Keratinocyte (primary cell): ENCODE measurements around the gene ARHGEF3. TPM values are rescaled to one million over a fixed set of nuclear protein-coding genes. Genes with fewer than 3 reads are reported as not detected.
A peak's percentile ranks its signal among the peaks of the same experiment; 100 is the strongest.

Experiments
- DNase-seq: peaks from one replicate; pipeline ENCODE4 v3.0.0-alpha.2; 2011; ENCODE audit warnings: low read depth, missing footprints, low spot score
- FAIRE-seq: peaks from 2 replicates; lab custom pipeline; 2011; peaks lifted over from hg19 to GRCh38; lab: Jason Lieb, UNC
- H2AFZ ChIP-seq: 2 replicates; pipeline ENCODE4 v1.6.0; 2012; ENCODE audit warnings: low read length, control low read depth, inconsistent platforms; ENCODE audit not compliant: control insufficient read depth
- H3K27ac ChIP-seq: 2 replicates; pipeline ENCODE4 v1.5.1; 2011; ENCODE audit warnings: low read length; ENCODE audit not compliant: control insufficient read depth, insufficient read depth
- H3K27me3 ChIP-seq: 3 replicates; pipeline ENCODE4 v1.6.0; 2011; ENCODE audit warnings: low read length; ENCODE audit not compliant: control insufficient read depth, insufficient read depth; ENCODE audit errors: extremely low read depth
- H3K36me3 ChIP-seq, 2 experiments: 2 replicates in 1 of 2; 3 replicates in 1 of 2; pipeline ENCODE4 v1.5.1; 2011; ENCODE audit warnings: low read length in 2 of 2, mild to moderate bottlenecking in 1 of 2; ENCODE audit not compliant: control insufficient read depth in 2 of 2, insufficient read depth in 2 of 2; ENCODE audit errors: extremely low read depth in 1 of 2
- H3K4me1 ChIP-seq: 3 replicates; pipeline ENCODE4 v1.5.1; 2011; ENCODE audit warnings: low read length; ENCODE audit not compliant: control insufficient read depth, insufficient read depth; ENCODE audit errors: extremely low read depth
- H3K4me2 ChIP-seq: 3 replicates; pipeline ENCODE4 v1.6.0; 2011; ENCODE audit warnings: low read depth, low read length; ENCODE audit not compliant: control insufficient read depth, insufficient read depth; ENCODE audit errors: extremely low read depth
- H3K4me3 ChIP-seq, 3 experiments: fragments of 200-600 bp in 1 of 3; sonication (generic) in 1 of 3; 2 replicates in 2 of 3; 3 replicates in 1 of 3; pipeline ENCODE4 v1.5.1; 2011 to 2016; ENCODE audit warnings: low read length in 3 of 3, mild to moderate bottlenecking in 3 of 3, control low read depth in 2 of 3, inconsistent platforms in 1 of 3, low read depth in 1 of 3, mixed read lengths in 1 of 3, mixed run types in 1 of 3, moderate library complexity in 1 of 3; ENCODE audit not compliant: control insufficient read depth in 2 of 3, insufficient read depth in 2 of 3; ENCODE audit errors: extremely low read depth in 1 of 3
- H3K79me2 ChIP-seq: 2 replicates; pipeline ENCODE4 v1.6.0; 2012; ENCODE audit warnings: low read length; ENCODE audit not compliant: control insufficient read depth, insufficient read depth
- H3K9ac ChIP-seq: 3 replicates; pipeline ENCODE4 v1.6.0; 2011; ENCODE audit warnings: low read length; ENCODE audit not compliant: control insufficient read depth, insufficient read depth; ENCODE audit errors: extremely low read depth
- H3K9me1 ChIP-seq: 3 replicates; pipeline ENCODE4 v1.6.0; 2011; ENCODE audit warnings: low read length; ENCODE audit not compliant: control insufficient read depth, insufficient read depth; ENCODE audit errors: extremely low read depth
- H3K9me3 ChIP-seq: 2 replicates; pipeline ENCODE4 v1.5.1; 2012; ENCODE audit warnings: low read depth, low read length; ENCODE audit not compliant: control insufficient read depth
- H4K20me1 ChIP-seq: 3 replicates; pipeline ENCODE4 v1.6.0; 2011; ENCODE audit warnings: low read length; ENCODE audit not compliant: control insufficient read depth, insufficient read depth; ENCODE audit errors: extremely low read depth
- EZH2 ChIP-seq: IDR thresholded peaks from one replicate; pipeline ENCODE4 v1.6.1; 2012; ENCODE audit warnings: inconsistent platforms, mild to moderate bottlenecking, low read length, moderate library complexity
- dilution Hi-C: fragments of 300-500 bp; cut with MboI; formaldehyde crosslinking; loops from one replicate; pipeline ENCODE4 v1.7.0; 2020; ENCODE audit warnings: low sequenced_read_pairs; ENCODE audit not compliant: extremely low pct_ligation_motif_present
- polyA plus RNA-seq, 5 experiments: library from polyadenylated mRNA; depleted of rRNA in 3 of 5; stranded (reverse) in 3 of 5; stranded (forward) in 1 of 5; unstranded in 1 of 5; fragments of >200 nt; gene quantifications; 1 replicate in 1 of 5; 2 replicates in 3 of 5; 3 replicates in 1 of 5; pipeline versions ENCODE4 v1.2.1 to v1.2.3, GENCODE V29; 2011 to 2012; ENCODE audit warnings: missing spikeins in 2 of 5, low read depth in 1 of 5, low replicate concordance in 1 of 5
- TF ChIP-seq, protein P1 (sequence below), 3 experiments: IDR thresholded peaks in 1 of 3; conservative IDR thresholded peaks in 1 of 3; optimal IDR thresholded peaks in 1 of 3; 2 replicates in 2 of 3; 3 replicates in 1 of 3; pipeline versions ENCODE3 to v1.5.1; 2011; ENCODE audit warnings: low read length in 3 of 3, mild to moderate bottlenecking in 3 of 3, moderate library complexity in 2 of 3, control low read depth in 1 of 3, inconsistent platforms in 1 of 3; ENCODE audit not compliant: insufficient read depth in 2 of 3; ENCODE audit errors: extremely low read depth in 1 of 3

ARHGEF3 gene
- polyA plus RNA-seq, 1 donor (not counting 4 experiments of a cell fraction or from before 2014, with no cell fraction given) = 26.2 TPM

DNA sequence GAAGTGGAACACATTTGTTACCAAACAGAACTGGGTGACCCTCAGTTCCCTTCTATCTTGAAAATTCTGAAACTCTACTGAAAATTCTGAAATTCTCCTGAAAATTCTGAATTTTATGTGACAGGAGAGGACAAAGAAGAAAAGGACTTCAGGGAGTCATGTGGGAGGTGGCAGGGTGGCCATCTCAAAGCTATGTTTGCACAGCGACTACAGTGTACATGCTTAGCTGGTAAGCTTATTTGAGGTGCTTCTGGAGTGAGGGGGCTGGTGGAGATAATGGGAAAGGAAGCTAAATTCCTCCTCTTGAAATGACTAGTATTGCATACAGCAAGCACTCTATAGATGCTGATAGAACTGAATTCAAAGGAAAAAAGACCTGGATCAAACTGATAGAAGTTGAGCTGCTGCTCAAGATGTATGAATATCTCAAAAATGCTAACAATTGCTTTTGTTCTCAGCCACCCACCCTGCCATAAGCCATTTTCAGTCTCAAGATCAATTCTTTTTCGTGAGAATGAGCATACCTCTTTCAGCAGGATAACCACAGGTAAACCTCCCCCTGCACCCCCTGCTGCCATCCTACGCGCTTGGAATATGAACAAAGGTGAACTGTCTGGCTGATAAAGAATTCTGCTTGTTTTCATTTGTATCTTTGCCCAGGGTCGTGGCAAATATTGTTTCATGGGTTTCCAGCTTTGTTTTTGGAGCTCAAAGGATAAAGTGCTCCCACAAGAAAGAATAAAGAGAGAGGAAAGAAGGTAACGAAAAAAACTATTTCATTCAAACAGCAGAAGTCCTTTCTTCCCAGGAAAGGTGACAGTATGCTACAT, 16.6 kb upstream of the ARHGEF3 start:
- FAIRE-seq (peak; percentile 32), DNase-seq (no peak)
- dilution Hi-C loops = no loop called here
- Histone ChIP-seq H3K9ac (no peak overlapping the region), H4K20me1 (no peaks in the 10 kb centered on the region), H3K36me3 (no peaks in the 10 kb centered on the region), H3K9me1 (no peaks in the 10 kb centered on the region), H3K27me3 (no peaks in the 10 kb centered on the region), H3K9me3 (no peaks in the 10 kb centered on the region), H3K4me2 (no peak overlapping the region), H3K4me1 (peaks cover 9% of the 10 kb centered on the region), H3K27ac (no peak overlapping the region), H3K4me3 (no peak overlapping the region), H3K79me2 (no peaks in the 10 kb centered on the region), H2AFZ (no peak overlapping the region)
- TF ChIP-seq, protein P1, sequence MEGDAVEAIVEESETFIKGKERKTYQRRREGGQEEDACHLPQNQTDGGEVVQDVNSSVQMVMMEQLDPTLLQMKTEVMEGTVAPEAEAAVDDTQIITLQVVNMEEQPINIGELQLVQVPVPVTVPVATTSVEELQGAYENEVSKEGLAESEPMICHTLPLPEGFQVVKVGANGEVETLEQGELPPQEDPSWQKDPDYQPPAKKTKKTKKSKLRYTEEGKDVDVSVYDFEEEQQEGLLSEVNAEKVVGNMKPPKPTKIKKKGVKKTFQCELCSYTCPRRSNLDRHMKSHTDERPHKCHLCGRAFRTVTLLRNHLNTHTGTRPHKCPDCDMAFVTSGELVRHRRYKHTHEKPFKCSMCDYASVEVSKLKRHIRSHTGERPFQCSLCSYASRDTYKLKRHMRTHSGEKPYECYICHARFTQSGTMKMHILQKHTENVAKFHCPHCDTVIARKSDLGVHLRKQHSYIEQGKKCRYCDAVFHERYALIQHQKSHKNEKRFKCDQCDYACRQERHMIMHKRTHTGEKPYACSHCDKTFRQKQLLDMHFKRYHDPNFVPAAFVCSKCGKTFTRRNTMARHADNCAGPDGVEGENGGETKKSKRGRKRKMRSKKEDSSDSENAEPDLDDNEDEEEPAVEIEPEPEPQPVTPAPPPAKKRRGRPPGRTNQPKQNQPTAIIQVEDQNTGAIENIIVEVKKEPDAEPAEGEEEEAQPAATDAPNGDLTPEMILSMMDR (optimal IDR thresholded peaks at IDR 0.05 in 1 of 3, IDR thresholded peaks at IDR 0.05 in 1 of 3, conservative IDR thresholded peaks at IDR 0.05 in 1 of 3; ENCODE audit: extremely low read depth in 1 of 3, insufficient read depth in 2 of 3, low read length in 3 of 3) = no peak
- no peak for TF ChIP-seq EZH2

DNA sequence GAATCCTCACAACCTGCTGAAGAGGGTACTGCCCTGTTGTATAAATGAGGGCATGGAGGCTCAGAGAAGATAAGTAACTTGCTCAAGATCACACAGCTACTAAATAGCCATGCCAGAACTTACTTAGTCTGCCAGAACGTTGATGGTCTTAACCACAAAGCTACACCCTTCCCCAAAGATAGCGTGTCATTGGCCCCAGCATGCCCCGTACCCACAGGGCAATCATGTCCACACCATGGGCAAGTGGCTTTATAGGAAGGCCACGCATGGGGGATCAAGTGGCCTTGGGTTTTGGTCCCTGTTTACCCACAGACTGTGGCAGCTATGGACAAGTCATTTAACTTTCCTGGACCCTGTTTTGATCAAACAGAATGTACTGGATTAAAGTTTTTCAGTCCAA, 15.9 kb upstream of the ARHGEF3 start:
- Histone ChIP-seq H3K36me3 (no peaks in the 10 kb centered on the region), H3K4me3 (no peak overlapping the region), H3K4me2 (no peak overlapping the region), H3K4me1 (peaks cover 14% of the 10 kb centered on the region), H2AFZ (no peak overlapping the region), H3K9me3 (no peaks in the 10 kb centered on the region), H3K9me1 (no peaks in the 10 kb centered on the region), H3K27ac (no peak overlapping the region), H3K79me2 (no peaks in the 10 kb centered on the region), H3K9ac (no peak overlapping the region), H3K27me3 (no peaks in the 10 kb centered on the region), H4K20me1 (no peaks in the 10 kb centered on the region)
- no peak for DNase-seq
- no peak for FAIRE-seq
- dilution Hi-C loops = no loop called here
- no peak for TF ChIP-seq EZH2
- TF ChIP-seq, protein P1 (optimal IDR thresholded peaks at IDR 0.05 in 1 of 3, IDR thresholded peaks at IDR 0.05 in 1 of 3, conservative IDR thresholded peaks at IDR 0.05 in 1 of 3; ENCODE audit: extremely low read depth in 1 of 3, insufficient read depth in 2 of 3, low read length in 3 of 3) = no peak
